Measurements from ENCODE around the gene CCDC71. TPM values are rescaled to one million over a fixed set of nuclear protein-coding genes. Genes with fewer than 3 reads are reported as not detected.

CCDC71 gene
- total and polyA plus RNA-seq, 2 donors (not counting 3 experiments of a cell fraction or from before 2014, with no cell fraction given) = 23.5 to 41.6 TPM

GRCh38 chr3:49173792-49174170 is 7.7 kb upstream of the CCDC71 start:
- FAIRE-seq (no peak), DNase-seq (ENCODE audit: low read depth, low spot score) (no peak)
- Histone ChIP-seq H2AFZ (ENCODE audit: low read depth, low read length) (no peak overlapping the region), H3K9me1 (replicated peaks; ENCODE audit: control insufficient read depth, extremely low read depth, insufficient read depth, low read length) (no peaks in the 10 kb centered on the region), H4K20me1 (replicated peaks; ENCODE audit: control insufficient read depth, extremely low read depth, insufficient read depth, low read length) (no peaks in the 10 kb centered on the region), H3K27me3 (ENCODE audit: control insufficient read depth in 2 of 2, insufficient read depth in 2 of 2, low read length in 2 of 2) (no peaks in the 10 kb centered on the region), H3K27ac (ENCODE audit: insufficient read depth, low read depth, low read length) (no peak overlapping the region), H3K79me2 (ENCODE audit: control insufficient read depth, insufficient read depth, low read length) (no peaks in the 10 kb centered on the region), H3K4me1 (ENCODE audit: control insufficient read depth, extremely low read depth, insufficient read depth, low read length) (peaks cover 18% of the 10 kb centered on the region), H3K9me3 (replicated peaks; ENCODE audit: control insufficient read depth, insufficient read depth, low read length) (no peaks in the 10 kb centered on the region), H3K4me2 (ENCODE audit: insufficient read depth, low read length) (no peak overlapping the region), H3K4me3 (replicated peaks in 1 of 3; ENCODE audit: insufficient read depth in 1 of 3, low read depth in 1 of 3, low read length in 3 of 3) (peak overlapping the region in 1 of 3 experiments; percentile 94), H3K9ac (replicated peaks; ENCODE audit: extremely low read depth, insufficient read depth, low read length) (no peak overlapping the region), H3K36me3 (ENCODE audit: control insufficient read depth in 2 of 2, extremely low read depth in 1 of 2, insufficient read depth in 2 of 2, low read length in 2 of 2) (peaks cover 0 to 21% of the 10 kb centered on the region in 2 experiments)
- dilution Hi-C loops (cut with MboI; ENCODE audit: extremely low pct_ligation_motif_present, low sequenced_read_pairs) (no loop called here), intact Hi-C loops (cut with micrococcal nuclease) (no loop called here)
- TF ChIP-seq MYC (IDR thresholded peaks at IDR 0.05; ENCODE audit: low read depth, low read length) = no peak
- no peak for TF ChIP-seq MAX (IDR thresholded peaks at IDR 0.05; ENCODE audit: insufficient read depth, insufficient read length)
- no peak for TF ChIP-seq EZH2 (IDR thresholded peaks at IDR 0.05; ENCODE audit: borderline replicate concordance, low read depth, low read length, severe bottlenecking)
- no peak for TF ChIP-seq GATA2 (IDR thresholded peaks at IDR 0.05; ENCODE audit: insufficient read depth, insufficient read length, low read depth, low read length)
- no peak for TF ChIP-seq FOS (IDR thresholded peaks at IDR 0.05; ENCODE audit: borderline replicate concordance, insufficient read depth, low read length)
- TF ChIP-seq POLR2AphosphoS5 (IDR thresholded peaks at IDR 0.05; ENCODE audit: insufficient read depth, low read depth, low read length) = no peak
- no peak for TF ChIP-seq JUN (IDR thresholded peaks at IDR 0.05; ENCODE audit: borderline replicate concordance, insufficient read depth, insufficient read length, low read depth)
- CTCF ChIA-PET = interaction anchor here (1.3 to 8.5 kb wide), 2 partner anchors 12 to 276 kb away, joined by 4 to 87 read pairs; no protein-coding TSS in a partner anchor
- POLR2A ChIA-PET = no interaction called here
- BruUV-seq (replicated peaks) = no TSS peak
